NOMO-1 (cell line): Measurements from ENCODE around the gene PHLDB2.

Experiments used
- DNase-seq, 2 experiments: peaks; one replicate each; lab custom pipeline; 2025; ENCODE audit not compliant: unreplicated experiment in 2 of 2; lab: John Stamatoyannopoulos, UW

Gene PHLDB2

DNA sequence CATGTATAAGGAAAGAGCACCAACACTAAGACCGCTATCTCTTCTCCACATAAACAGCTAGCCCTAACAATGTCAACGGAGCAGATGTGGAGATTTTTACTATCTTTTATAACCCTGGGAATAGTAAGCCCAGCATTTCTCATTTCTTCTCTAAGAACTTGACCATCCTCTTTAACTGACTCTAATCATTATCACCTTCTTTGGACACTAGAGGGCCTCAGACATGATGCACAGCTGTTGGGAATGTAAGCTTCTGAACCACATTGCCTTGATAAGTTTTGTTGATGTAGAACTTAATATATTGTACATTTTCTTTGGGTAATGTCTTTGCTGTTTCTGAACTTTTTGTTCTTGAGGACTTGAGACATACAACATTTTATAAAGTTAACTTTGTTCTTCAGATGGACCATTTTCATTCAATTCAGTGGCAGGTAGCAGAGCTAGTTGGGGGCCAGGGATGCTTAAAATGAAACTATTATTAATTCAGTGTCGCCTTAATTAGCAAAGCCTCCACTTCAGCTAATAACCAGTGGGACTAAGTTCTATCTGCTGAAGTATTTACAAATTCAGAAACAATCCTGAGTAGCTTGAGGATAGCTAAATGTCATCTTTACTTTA lies 130.1 kb downstream of the PHLDB2 start:
- DNase-seq: peak; percentile 2 to 15

DNA sequence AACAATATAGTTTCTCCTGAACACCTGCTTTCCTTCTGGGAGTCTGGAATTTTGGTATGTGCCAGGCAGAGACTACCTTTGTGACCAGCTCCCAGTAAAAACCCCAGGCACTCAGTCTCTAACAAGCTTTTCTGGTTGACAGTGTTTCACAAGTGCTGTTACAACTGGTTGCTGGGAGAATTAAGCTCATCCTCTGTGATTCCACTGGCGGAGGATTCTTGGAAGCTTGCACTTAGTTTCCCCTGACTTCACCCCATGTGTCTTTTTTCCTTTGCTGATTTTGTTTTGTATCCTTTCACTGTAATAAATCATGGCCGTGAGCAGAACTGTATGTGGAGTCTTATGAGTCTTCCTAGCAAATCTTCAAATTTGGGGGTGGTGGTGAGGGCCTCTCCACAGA lies 134.0 kb downstream of the PHLDB2 start:
- no peak for DNase-seq

DNA sequence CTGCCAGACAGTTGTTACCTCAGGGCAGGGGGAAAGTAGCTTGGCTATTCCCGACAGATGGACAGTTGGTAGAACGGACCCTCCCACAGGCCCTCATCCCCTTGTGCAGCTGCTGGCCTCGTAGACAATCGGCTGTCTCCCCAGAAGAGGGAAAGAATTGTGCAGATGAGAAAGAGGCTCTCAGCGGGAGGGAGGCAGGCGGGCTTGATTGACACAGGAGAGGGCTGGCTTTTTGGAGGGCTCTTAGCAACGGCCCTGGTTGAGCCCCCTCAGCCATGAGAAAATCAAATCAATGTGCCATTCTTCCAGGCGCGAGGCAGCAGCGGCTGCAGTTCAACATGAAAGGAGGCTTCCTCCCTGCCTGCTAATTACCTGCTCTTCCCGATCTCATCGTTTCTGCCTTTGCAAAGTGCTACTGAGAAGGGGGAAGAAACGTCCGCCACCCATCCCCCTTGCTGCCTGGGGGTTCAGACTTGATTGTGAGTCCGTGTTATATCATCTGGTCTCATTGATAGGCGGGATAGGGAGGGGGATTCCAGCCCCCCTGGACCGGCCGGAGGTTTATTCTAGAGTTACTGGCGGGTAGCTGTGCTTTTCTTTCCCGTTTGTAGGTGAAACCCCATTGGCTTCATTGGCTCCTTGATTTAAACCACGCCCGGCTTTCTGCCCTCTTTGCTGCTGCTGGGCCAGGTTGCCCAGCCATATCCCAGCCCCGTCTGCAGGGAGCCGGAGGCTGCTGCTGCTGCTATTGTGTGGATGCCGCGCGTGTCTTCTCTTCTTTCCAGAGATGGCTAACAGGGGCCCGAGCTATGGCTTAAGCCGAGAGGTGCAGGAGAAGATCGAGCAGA lies 139.8 kb downstream of the PHLDB2 start, which contains the start of gene TAGLN3:
TSS of gene TAGLN3 (plus strand) at position 287 of the 848 bp plus-strand sequence. CDS start at position 788, 501 bp downstream.
- DNase-seq: no peak

DNA sequence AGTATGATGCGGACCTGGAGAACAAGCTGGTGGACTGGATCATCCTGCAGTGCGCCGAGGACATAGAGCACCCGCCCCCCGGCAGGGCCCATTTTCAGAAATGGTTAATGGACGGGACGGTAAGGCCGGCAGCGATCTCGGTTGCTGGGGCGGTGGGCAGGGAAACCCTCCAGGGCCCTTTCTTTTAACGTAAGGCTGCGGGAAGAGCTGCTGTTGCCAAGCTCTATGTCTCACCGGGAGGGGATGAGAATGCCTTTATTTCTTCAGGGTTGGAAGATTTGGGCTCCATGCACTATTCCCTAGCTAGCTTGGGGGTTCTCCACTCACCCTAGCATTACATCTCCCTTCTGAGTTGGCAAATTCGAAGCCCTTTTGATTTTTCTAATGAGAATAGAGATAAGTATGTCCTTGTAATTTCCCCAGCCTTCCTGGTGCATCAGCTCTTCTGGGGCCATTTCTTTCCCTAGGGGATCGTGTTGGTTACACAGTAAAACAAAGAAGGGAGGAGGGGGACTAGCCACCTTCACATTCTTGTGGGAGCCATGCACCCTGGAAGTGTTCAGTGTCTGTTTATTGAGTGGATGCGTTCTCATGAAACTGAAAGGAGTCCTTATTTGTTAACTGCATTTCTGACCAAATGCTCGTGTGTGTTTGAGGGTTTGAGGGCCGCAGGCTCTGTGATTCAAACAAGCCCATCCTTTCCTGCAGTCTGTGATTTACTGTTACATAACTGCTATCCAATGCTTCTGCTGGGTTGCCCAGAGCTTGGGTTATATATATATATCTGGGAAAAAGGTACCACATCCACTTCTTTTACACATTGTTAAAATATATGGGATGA lies 140.6 kb downstream of the PHLDB2 start:
- DNase-seq: no peak

DNA sequence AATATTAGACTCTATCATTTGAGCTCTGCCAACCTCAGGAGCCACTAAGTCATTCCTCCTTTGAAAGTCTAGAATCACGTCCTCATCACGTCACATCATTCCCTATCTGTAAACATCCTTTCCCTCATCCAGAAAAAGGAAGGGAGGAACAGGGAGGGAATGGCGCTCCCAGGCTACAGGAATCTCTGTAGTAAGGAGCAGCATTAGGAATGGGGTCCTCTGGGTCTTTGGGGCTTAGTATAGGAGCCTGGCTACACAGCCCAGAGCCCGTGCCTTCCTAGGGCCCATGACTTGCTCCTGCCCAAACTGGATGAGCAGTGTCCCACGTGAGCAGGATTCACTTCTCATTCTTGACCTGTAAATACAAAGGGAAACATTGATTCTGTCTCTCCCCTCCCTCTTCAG lies 141.3 kb downstream of the PHLDB2 start:
- no peak for DNase-seq

DNA sequence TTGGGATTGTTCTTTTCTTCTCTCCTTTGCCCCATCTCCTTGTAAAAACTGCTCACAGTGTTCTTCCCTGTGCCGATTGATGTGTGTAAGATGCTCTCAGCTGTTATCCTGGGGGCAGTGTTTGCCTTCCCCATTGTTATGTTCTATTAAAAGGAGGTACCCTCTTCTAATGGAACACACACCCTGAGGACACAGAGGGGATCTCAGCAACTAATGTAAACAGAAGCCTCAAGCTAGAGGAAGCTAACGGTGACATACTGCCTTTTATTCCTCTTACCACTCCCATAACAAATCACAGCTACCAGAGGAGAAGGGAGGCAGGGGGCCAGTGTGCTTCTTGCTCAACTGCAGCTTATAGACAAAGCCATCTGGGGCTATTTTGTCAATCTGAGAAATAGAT lies 141.9 kb downstream of the PHLDB2 start:
- DNase-seq: no peak

DNA sequence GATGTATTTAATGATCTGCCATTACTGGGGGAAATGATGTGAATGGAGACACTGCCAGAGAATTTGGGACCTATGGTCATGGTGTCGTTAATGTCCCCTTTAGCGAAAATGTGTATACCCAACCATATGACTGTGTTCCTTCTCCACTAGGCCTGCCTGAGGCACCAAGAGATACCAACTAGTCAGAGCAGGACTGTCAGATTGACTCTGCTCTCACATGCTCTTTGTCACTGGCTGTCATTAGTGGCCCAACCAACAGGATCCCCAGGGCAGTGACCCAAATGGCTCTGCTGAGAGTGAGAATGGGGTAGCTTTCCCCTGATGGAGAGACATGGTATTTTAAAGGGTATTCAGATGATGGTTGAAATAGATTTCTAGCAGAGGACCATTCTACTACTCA lies 142.5 kb downstream of the PHLDB2 start:
- no peak for DNase-seq

DNA sequence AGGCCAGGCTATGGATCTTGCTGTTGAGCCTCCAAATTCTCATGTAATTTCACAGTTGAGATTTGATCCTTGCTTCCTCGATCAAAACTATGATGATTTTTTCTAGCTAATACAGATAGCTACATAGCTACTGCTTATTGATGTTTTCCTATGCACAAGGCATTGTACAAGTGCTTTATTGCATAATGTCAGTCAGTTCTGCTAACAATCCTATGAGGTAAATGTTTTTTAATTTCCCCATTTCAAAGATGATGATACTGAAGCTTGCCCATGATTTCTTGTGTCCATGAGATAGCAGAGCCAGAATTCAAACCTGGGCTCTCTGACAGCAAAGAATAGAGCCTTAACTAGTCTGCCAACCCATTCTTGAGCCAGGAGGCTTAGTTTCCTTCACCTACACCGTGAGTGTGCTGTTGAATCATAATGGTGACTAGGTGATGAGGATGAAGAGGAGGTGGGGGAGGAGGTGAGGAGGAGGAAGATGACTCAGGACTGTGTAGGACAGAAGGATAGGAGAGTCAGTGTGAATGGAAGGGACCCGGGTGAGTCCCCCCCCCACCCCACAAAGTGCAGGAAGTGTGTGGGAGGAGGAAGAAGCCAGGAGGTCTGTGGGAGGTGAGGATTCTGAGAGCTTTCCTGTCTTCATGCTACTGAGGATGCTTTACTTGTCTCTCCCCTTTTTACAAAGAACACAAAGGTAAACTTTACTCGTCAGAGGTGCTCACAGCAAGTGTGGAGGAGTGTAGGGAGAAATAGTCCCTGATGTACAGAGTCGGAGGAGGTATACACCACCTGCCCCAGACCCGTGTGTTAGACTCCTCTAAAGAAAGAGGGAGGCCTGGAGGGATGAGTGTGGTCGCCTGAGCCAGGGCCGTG lies 143.3 kb downstream of the PHLDB2 start:
- no peak for DNase-seq

DNA sequence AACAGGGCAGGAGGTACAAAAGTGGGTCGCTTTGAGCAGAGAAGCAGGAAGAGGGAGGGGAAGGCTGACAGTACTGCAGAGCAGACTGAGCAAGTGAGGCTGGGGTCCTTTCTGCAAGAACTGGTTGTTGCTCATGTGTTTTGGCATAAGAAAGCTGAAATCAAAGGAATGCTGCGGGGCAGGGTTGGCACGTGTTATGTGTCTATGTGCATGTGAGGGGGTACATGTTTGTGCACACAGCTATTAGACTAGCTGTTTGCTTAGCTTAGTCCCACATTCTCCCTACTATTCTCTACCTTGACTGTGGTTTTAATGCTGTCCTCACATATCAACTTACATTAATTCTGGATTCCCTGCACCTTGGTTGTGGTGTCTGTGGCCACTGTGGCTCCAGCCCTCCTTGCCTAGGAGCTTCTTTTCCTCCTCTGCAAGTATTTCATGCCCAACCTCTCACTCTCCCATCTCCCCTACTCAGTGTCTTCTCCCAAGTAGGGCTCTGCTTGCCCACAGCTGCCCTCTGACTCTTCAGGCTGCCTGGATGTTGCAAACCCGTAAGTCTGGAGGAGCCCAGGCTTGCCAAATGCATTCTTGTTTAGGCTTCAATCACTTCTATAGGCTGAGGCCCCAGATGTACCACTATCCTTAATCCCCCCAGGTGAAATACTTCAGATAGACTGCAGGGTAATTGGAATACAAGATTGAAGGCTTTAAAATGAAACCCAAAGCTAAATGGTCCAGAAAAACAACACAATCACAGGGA lies 144.4 kb downstream of the PHLDB2 start:
- no peak for DNase-seq

DNA sequence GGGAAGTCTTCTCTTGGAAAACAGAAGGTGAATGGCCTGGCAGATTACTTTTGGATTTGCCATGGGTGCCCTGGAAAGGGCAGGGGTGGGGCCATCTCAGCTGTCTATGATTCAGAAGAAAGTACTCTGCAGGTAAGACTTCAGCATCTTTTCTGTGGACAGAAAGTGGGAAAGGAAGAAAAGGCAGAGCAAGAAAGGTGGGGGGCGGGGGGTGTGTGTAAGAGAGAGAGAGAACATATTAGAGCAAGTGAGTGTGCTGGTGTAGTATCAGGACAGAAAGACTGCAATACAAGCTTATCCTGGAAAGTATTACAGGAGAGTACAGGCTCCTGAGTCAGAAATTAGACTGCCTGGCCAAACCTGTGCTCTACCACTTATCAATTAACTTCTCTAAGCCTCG lies 145.1 kb downstream of the PHLDB2 start:
- no peak for DNase-seq

DNA sequence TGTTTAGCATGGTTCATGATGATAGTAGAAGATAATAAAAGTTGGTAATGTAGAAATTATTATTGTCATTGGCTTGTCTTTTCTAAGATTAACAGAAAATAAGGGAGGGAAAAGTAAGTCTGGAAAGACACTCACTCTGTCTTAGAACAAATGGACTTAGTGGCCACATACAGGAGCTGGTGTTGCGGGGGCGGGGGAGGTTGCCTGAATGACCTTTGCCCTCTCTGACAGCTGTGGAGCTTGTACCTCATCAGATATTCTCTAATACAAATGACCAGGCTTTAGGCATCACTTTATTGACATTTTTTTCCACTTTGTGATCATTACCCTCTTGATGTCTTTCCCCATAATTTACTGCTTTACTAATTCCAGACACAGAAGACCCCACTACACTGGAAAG lies 145.6 kb downstream of the PHLDB2 start:
- DNase-seq: no peak

DNA sequence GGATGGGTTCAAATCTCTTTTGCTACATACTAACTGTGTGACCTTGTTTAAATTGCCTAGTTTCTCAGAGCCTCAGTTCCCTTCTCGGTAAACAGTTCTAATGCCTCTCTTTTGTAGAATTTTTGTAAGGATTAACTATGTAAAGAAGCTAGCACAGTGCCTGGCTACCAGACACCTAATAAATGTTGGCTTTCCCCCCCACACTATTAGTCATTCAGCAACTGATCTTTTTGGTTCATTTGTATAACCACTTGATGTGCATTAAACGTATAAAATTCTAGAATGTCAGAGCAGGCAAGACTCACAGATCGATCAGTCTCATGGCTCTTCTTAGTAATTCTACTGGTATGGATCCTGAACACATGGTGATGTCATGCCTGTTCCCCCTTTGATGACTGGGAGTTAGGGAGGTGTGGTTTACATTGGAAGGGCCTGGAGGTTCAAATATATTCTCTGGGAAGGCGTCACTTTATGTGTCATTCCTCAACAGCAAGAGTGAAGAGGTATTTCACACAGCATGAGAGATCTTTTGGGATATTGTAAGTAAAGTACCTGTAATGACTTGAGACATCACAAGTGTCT lies 146.1 kb downstream of the PHLDB2 start:
- DNase-seq: no peak

DNA sequence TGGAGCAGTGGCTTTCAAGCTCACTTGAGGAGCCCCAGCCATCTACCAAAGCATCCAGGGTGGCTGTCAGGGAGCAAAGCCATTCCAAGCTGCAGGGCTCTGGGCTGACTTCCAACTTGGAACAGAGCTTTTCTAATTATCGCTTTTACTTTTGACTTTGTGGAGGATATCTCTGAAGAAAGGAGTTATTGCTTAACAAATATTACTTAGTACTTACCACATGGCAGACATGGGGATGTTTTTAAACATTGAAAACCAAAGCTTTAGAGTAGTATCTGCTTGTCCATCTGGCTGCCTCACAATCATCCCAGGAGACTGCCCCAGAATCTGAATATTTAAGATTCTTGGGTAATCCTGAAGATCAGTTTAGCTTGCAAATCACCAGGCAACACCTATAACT lies 148.6 kb downstream of the PHLDB2 start:
- DNase-seq: no peak

DNA sequence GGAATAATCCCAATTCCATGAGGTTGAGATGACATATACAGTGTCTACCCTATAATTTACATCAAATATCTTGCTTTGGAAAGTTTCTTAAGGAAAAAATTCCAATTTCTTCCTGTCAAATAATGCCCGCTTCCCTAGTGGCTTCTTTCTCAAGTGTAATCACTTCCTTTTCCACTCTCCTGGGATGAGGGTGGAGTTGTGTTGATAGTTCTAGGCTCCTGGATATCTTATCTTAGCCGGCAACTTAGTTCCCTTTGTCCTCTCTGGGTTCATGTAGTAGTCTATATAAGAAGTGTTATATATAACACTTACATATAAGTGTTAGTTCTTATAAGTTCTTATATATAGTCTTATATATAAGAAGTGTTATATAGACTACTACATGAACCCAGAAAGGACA lies 150.6 kb downstream of the PHLDB2 start:
- no peak for DNase-seq

DNA sequence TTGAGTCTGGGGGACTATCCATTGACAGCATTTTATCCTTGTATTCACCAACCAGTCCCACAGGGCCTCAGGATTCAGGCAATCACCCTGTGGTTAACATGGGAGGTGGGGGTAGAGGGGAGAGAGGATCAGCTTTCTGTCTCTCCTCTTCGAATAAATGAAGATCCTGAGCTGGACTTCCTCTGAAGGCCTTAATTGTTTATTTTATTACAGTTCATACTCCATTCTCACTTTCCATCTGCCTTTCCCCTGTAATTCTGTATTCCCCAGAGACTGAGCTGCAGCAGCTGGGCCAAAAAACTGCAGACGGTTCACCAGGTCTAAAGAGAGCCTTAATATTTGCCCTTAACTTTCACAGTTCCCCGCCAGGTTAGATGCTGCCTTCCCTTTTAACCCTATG lies 151.6 kb downstream of the PHLDB2 start:
- DNase-seq: no peak

DNA sequence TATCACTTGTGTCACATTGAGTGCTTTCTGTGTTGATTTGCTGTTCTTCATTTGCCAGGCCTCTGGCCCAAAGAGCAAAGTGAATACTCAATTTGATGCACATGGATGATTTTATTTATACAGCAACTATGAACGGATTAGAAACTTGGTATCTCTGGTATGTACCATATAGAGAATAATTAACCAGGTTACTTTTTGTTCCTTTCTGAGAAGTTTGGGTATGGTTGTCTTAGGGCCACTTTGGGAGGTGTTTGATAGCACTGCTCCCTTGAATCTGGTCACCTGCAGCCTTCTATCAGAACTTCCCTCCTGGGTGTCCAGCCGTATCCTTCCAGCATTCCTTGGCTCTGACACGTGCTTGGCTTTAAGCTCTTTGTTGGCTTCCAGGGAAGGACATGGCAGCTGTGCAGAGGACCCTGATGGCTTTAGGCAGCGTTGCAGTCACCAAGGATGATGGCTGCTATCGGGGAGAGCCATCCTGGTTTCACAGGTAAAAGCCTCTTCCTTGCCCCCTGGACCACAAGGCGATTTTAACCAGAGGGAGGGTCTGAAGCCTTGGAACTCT lies 152.4 kb downstream of the PHLDB2 start:
- DNase-seq: no peak

DNA sequence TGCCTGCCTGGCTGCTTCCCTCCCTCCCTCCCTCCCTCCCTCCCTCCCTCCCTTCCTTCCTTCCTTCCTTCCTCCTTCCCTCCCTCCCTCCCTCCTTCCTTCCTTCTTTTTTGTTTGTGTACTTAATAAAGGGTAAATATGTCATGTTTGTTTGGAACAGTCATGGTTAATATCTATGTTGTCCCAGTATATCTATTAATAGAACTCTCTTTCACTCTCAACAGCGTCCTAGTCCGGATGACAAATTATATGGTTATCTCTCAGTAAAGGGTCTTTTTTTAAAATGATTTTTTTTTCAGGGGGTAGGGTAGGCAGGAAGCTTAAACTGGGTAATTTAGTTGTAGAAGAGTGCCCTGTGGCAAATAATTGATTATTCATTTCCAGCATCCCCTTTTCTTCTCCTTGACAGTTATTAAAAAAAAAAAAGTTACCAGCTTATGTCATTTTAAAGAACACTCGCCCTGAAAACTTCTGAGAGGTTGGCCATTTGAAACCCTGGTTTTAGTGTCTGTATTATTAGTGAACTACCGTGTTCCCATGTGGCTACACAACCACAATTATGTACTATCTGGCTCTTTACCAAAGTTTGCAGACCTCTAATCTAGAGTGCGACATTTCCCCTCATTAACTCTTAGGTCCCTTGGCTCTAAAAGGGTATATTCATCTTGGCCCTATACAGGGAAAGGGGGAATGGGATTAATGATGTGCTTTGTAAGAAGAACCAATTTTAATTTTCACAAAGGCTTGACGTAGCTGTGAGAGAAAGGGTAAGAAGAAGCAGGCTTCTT lies 153.3 kb downstream of the PHLDB2 start:
- no peak for DNase-seq

DNA sequence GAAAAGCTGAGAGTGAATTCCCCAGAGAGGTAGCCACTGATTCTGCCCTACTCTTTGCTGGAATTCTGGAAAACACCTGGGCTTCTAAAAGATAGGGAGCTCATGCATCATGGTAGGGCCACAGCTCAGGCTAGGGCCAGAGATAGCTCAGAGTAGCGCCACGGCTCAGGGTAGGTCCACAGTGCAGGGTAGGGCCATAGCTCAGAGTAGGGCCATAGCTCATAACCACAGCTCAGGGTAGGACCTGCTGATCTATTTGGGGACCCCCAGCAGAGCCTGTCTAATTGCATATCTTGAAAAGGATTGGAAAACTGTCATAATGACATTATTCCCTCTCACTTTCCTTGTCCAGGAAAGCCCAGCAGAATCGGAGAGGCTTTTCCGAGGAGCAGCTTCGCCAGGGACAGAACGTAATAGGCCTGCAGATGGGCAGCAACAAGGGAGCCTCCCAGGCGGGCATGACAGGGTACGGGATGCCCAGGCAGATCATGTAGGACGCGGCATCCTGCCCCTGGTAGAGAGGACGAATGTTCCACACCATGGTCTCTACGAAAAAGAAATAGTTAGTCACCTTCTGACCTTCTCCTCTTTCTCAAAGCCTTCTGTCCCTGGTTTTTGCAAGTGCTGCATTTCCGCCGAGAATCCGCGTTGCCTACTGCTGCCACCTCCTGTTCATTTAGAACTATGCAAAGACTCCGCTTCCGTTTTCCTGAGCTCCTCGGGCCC lies 154.2 kb downstream of the PHLDB2 start:
- DNase-seq: peak; percentile 19 to 24
